Myocyte (in vitro differentiated cells): ENCODE measurements around the gene GDF15. TPM values are rescaled to one million over a fixed set of nuclear protein-coding genes. Genes with fewer than 3 reads are reported as not detected.
"Not testable (repeated sequence)": the region's sequence is repeated elsewhere in the genome, so short reads cannot be mapped to it uniquely, and the experiment has no call there.

Experiments
- DNase-seq: peaks from one replicate; pipeline ENCODE4 v3.0.0-alpha.2; 2012; ENCODE audit warnings: low read depth
- total RNA-seq: library from RNA; depleted of rRNA; stranded (reverse); fragments of >200 nt; gene quantifications from 2 replicates; pipeline ENCODE4 v1.2.3, GENCODE V29; 2014

Gene GDF15
- total RNA-seq, 1 donor from 2014 or later, result 116 TPM

- DNase-seq, result no peak
Observed at GRCh38 chr19:18363787-18364186, 22.2 kb upstream of the GDF15 start.

GRCh38 chr19:18364277-18364825, 21.6 kb upstream of the GDF15 start:
- not testable (repeated sequence) for DNase-seq

GRCh38 chr19:18364826-18365528, 21.0 kb upstream of the GDF15 start:
- DNase-seq, result peak; percentile 69

- DNase-seq, result no peak
Observed at GRCh38 chr19:18366021-18366435, 19.9 kb upstream of the GDF15 start.

- DNase-seq, result no peak
Observed at GRCh38 chr19:18368504-18369222, 17.3 kb upstream of the GDF15 start.

GRCh38 chr19:18373407-18373891, 12.5 kb upstream of the GDF15 start:
- no peak for DNase-seq

- DNase-seq, result peak; percentile 99
Observed at GRCh38 chr19:18373892-18374629, 11.9 kb upstream of the GDF15 start.

GRCh38 chr19:18377026-18377425, 8.9 kb upstream of the GDF15 start:
- DNase-seq, result no peak

GRCh38 chr19:18379803-18380747, 5.9 kb upstream of the GDF15 start:
- DNase-seq, result peak; percentile 56

- no peak for DNase-seq
Observed at GRCh38 chr19:18380843-18381242, 5.1 kb upstream of the GDF15 start.

GRCh38 chr19:18383622-18384021, 2.3 kb upstream of the GDF15 start:
- not testable (repeated sequence) for DNase-seq

GRCh38 chr19:18384775-18385174, 1.2 kb upstream of the GDF15 start:
- DNase-seq, result no peak

- DNase-seq, result no peak
Observed at GRCh38 chr19:18385359-18385674, 641 bp upstream of the GDF15 start.

- peak; percentile 89 for DNase-seq
Observed at GRCh38 chr19:18386543-18387271, 749 bp downstream of the GDF15 start.

- no peak for DNase-seq
Observed at GRCh38 chr19:18388100-18388959, 2.4 kb downstream of the GDF15 start.

GRCh38 chr19:18388960-18389725, 3.2 kb downstream of the GDF15 start:
- no peak for DNase-seq

- no peak for DNase-seq
Observed at GRCh38 chr19:18389726-18390064, 3.7 kb downstream of the GDF15 start.
